Measurements from ENCODE around the gene PDS5A. TPM values are rescaled to one million over a fixed set of nuclear protein-coding genes. Genes with fewer than 3 reads are reported as not detected.

PDS5A gene
- total RNA-seq, 1 experiment from 2014 or later = 86.4 TPM

GRCh38 chr4:40000711-40001110 is 23.0 kb upstream of the PDS5A start:
- Histone ChIP-seq H3K9me2 (ENCODE audit: insufficient read depth) (no peaks in the 10 kb centered on the region), H3K9me3 (ENCODE audit: insufficient read depth, low read depth) (no peaks in the 10 kb centered on the region), H3K27ac (no peak overlapping the region), H3K4me1 (replicated peaks; ENCODE audit: insufficient read depth) (0 out of 2 replicates have a peak, but pooled peaks cover 3% of the 10 kb centered on the region), H3K36me3 (ENCODE audit: low read depth) (no peaks in the 10 kb centered on the region), H3K79me2 (ENCODE audit: low read depth) (no peaks in the 10 kb centered on the region), H3K4me3 (no peak overlapping the region), H2AFZ (no peak overlapping the region), H4K20me1 (ENCODE audit: insufficient read depth) (no peaks in the 10 kb centered on the region), H3K4me2 (no peak overlapping the region), H3F3A (ENCODE audit: insufficient read depth, low read depth) (no peaks in the 10 kb centered on the region; the same call in 1 of the 2 replicates), H3K27me3 (ENCODE audit: insufficient read depth, low read depth) (no peaks in the 10 kb centered on the region)
- ChIA-PET POLR2A (ENCODE audit: unreplicated experiment) (interaction anchor here (0.6 kb wide), 1 partner anchor 72 kb away, joined by 3 read pairs; no protein-coding TSS in a partner anchor), CTCF (no interaction called here)
- no peak for TF ChIP-seq CTCF (conservative IDR thresholded peaks at IDR 0.05)
- no peak for DNase-seq
- intact Hi-C loops (cut with micrococcal nuclease; ENCODE audit: unreplicated experiment) = no loop called here
- BruUV-seq (replicated peaks) = no TSS peak

DNA sequence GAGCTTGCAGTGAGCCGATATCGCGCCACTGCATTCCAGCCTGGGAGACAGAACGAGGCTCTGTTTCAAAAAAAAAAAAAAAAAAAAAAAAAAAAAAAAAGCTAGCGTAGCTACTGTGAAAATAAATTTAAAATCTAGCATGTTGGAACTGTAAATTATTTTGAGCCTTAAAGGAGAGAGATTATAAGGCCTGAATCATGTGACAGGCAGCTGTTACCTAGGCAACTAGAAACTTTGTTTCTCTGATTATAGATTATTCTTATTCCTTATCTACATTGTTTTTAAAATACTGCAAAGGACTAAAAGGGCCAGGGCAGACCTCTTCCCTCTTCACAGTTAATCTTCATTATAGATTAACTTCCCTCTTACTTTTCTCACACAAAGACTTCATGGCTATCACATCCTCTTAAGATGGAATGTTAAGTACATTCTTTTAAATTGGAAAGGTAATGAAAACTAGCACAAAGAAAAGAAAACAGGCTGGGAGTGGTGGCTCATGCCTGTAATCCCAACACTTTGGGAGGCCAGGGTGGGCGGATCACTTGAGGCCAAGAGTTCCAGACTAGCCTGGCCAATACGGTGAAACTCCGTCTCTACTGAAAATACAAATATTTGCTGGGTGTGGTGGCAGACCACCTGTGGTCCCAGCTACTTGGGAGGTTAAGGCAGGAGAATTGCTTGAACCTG is 21.1 kb upstream of the PDS5A start:
- no peak overlapping the region for H3K4me2 ChIP-seq
- BruUV-seq (replicated peaks) = no TSS peak
- peaks cover 3% of the 10 kb centered on the region for H3F3A ChIP-seq (ENCODE audit: insufficient read depth, low read depth)
- H3K4me1 ChIP-seq (replicated peaks; ENCODE audit: insufficient read depth) = 0 out of 2 replicates have a peak, but pooled peaks cover 4% of the 10 kb centered on the region
- no peak overlapping the region for H3K27ac ChIP-seq
- H3K27me3 ChIP-seq (ENCODE audit: insufficient read depth, low read depth) = no peaks in the 10 kb centered on the region
- no peaks in the 10 kb centered on the region for H3K79me2 ChIP-seq (ENCODE audit: low read depth)
- no peak overlapping the region for H3K4me3 ChIP-seq
- no peaks in the 10 kb centered on the region for H3K9me2 ChIP-seq (ENCODE audit: insufficient read depth)
- no peak for DNase-seq
- H2AFZ ChIP-seq = no peak overlapping the region
- intact Hi-C loops (cut with micrococcal nuclease; ENCODE audit: unreplicated experiment) = no loop called here
- CTCF ChIA-PET = interaction anchor here (0.7 kb wide), 1 partner anchor 28 kb away, joined by 9 read pairs; no protein-coding TSS in a partner anchor
- POLR2A ChIA-PET (ENCODE audit: unreplicated experiment) = interaction anchor here (0.6 kb wide), 1 partner anchor 171 kb away, joined by 3 read pairs; no protein-coding TSS in a partner anchor
- H4K20me1 ChIP-seq (ENCODE audit: insufficient read depth) = no peaks in the 10 kb centered on the region
- no peaks in the 10 kb centered on the region for H3K36me3 ChIP-seq (ENCODE audit: low read depth)
- no peak for TF ChIP-seq CTCF (conservative IDR thresholded peaks at IDR 0.05)
- no peak for TF ChIP-seq EZH2 (IDR thresholded peaks at IDR 0.05; ENCODE audit: low read depth)
- H3K9me3 ChIP-seq (ENCODE audit: insufficient read depth, low read depth) = no peaks in the 10 kb centered on the region

GRCh38 chr4:39996811-39997210 is 19.1 kb upstream of the PDS5A start:
- no peaks in the 10 kb centered on the region for H3K27me3 ChIP-seq (ENCODE audit: insufficient read depth, low read depth)
- H4K20me1 ChIP-seq (ENCODE audit: insufficient read depth) = no peaks in the 10 kb centered on the region

More at GRCh38 chr4:39996811-39997210, 19.1 kb upstream of the PDS5A start:
- H3K79me2 ChIP-seq (ENCODE audit: low read depth) = no peaks in the 10 kb centered on the region
- BruUV-seq (replicated peaks) = no TSS peak
- peaks cover 4% of the 10 kb centered on the region for H3F3A ChIP-seq (ENCODE audit: insufficient read depth, low read depth)
- no peak overlapping the region for H3K27ac ChIP-seq
- no peak overlapping the region for H3K4me2 ChIP-seq
- peaks cover 5% of the 10 kb centered on the region for H3K4me1 ChIP-seq (replicated peaks; ENCODE audit: insufficient read depth)
- no peaks in the 10 kb centered on the region for H3K9me3 ChIP-seq (ENCODE audit: insufficient read depth, low read depth)
- no peak overlapping the region for H3K4me3 ChIP-seq
- H3K9me2 ChIP-seq (ENCODE audit: insufficient read depth) = no peaks in the 10 kb centered on the region
- DNase-seq = no peak
- TF ChIP-seq EZH2 (IDR thresholded peaks at IDR 0.05; ENCODE audit: low read depth) (no peak), CTCF (conservative IDR thresholded peaks at IDR 0.05) (no peak)
- intact Hi-C loops (cut with micrococcal nuclease; ENCODE audit: unreplicated experiment) = no loop called here
- H2AFZ ChIP-seq = no peak overlapping the region
- ChIA-PET POLR2A (ENCODE audit: unreplicated experiment) (no interaction called here), CTCF (no interaction called here)
- no peaks in the 10 kb centered on the region for H3K36me3 ChIP-seq (ENCODE audit: low read depth)

Measured in PC-9 (cell line).